Measurements from ENCODE around the gene PI16.

- no peak; the same call in 1 of the 2 replicates for TF ChIP-seq CTCF (conservative IDR thresholded peaks at IDR 0.05; ENCODE audit: low read length)
- TF ChIP-seq EZH2phosphoT487 (IDR thresholded peaks at IDR 0.05; ENCODE audit: borderline replicate concordance, low read depth, low read length): no peak
These were observed 40.2 kb upstream of the PI16 start for GRCh38 chr6:36914227-36914794.

Data from OCI-LY7 (cell line).